ENCODE data around the gene SIRT6.
"Not testable (repeated sequence)": the region's sequence is repeated elsewhere in the genome, so short reads cannot be mapped to it uniquely, and the experiment has no call there.

SIRT6 gene

DNA sequence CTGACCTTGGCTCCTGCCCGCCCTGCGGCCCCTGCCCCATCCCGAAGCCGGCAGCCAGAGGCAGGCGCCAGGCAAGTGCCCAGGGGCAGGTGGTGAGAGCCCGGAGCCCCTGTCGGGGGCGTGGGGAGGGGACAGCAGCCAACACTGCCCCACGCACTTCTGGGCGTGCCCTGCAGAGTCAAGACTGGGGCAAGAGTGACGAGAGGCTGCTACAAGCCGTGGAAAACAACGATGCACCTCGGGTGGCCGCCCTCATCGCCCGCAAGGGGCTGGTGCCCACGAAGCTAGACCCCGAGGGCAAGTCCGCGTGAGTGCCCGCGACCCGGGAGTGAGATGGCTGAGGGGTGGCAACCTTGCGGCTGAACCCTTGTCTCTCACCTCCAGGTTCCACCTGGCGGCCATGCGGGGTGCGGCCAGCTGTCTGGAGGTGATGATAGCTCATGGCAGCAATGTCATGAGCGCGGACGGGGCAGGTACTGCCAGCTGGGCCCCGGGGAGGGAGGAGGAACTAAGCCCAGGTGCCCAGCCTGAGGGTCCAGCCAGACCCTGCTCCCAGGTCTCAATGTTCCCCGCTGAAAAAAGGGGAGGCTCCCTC is 17.4 kb upstream of the SIRT6 start:
- Histone ChIP-seq H3K27ac (ENCODE audit: low read length) (no peak overlapping the region), H3K4me1 (ENCODE audit: control insufficient read depth, insufficient read depth, low read length) (no peaks in the 10 kb centered on the region), H3K27me3 (ENCODE audit: control insufficient read depth, insufficient read depth, low read length) (0 out of 2 replicates have a peak, but pooled peaks cover 1% of the 10 kb centered on the region), H3K4me3 (ENCODE audit: low read length) (no peak overlapping the region), H3K9me3 (ENCODE audit: control insufficient read depth, insufficient read depth, low read length) (no peaks in the 10 kb centered on the region), H3K36me3 (ENCODE audit: control insufficient read depth, insufficient read depth, low read length) (no peaks in the 10 kb centered on the region)
- WGBS (ENCODE audit: insufficient coverage, insufficient read length), result no CpG with 5 or more reads among the region's 33 CpGs
- DNase-seq (ENCODE audit: low read depth, low spot score), result no peak

GRCh38 chr19:4198467-4199126 is 16.2 kb upstream of the SIRT6 start:
- DNase-seq (ENCODE audit: low read depth, low spot score), result no peak
- H3K4me1 ChIP-seq (ENCODE audit: control insufficient read depth, insufficient read depth, low read length), result no peaks in the 10 kb centered on the region
- H3K9me3 ChIP-seq (ENCODE audit: control insufficient read depth, insufficient read depth, low read length), result no peaks in the 10 kb centered on the region
- 0 out of 2 replicates have a peak, but pooled peaks cover 1% of the 10 kb centered on the region for H3K27me3 ChIP-seq (ENCODE audit: control insufficient read depth, insufficient read depth, low read length)
- H3K4me3 ChIP-seq (ENCODE audit: low read length), result peak overlapping the region; percentile 55; the same call in 1 of the 2 replicates
- H3K27ac ChIP-seq (ENCODE audit: low read length), result no peak overlapping the region
- no peaks in the 10 kb centered on the region for H3K36me3 ChIP-seq (ENCODE audit: control insufficient read depth, insufficient read depth, low read length)
- WGBS (ENCODE audit: insufficient coverage, insufficient read length), result 100% methylated on average over 1 of the region's 28 CpGs

DNA sequence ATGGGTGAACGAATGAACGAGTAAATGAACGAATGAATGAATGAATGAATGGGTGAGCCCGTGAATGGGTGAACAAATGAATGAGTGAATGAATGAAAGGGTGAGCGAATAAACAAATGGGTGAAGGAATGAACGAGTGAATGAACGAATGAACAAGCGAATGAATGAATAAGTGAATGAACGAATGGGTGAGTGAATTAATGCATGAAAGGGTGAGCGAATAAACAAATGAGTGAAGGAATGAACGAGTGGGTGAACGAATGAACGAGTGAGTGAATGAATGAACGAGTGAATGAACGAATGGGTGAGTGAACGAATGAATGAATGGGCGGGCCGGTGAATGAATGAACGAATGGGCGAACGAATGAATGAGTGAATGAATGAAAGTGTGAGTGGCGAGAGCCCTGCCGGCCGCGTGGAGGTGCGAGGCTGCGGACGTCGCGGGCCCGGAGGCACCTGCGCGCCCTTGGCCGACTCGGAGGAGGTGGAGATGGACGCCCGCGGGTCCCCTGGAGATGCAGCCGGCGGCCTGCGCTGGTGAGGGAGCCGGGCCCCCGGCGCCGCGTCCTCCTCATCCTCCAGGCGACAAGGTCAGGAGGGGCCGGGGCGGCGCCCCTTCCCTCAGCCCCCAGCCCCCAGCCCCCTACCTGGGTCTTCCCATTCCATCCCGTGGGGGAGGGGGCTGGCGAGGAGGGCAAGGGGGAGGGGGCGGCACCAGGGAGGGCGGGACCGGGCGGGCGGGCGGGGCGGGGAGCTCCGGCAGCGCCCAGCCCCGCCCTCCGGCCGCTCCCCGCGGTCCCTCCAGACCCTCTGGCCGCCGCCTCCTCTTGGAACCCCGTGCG is 15.5 kb upstream of the SIRT6 start:
- H3K9me3 ChIP-seq (ENCODE audit: control insufficient read depth, insufficient read depth, low read length), result no peaks in the 10 kb centered on the region
- 0 out of 2 replicates have a peak, but pooled peaks cover 1% of the 10 kb centered on the region for H3K27me3 ChIP-seq (ENCODE audit: control insufficient read depth, insufficient read depth, low read length)
- WGBS (ENCODE audit: insufficient coverage, insufficient read length), result 100% methylated on average over 7 of the region's 70 CpGs
- peak overlapping the region; percentile 55; the same call in 1 of the 2 replicates for H3K4me3 ChIP-seq (ENCODE audit: low read length)
- no peaks in the 10 kb centered on the region for H3K36me3 ChIP-seq (ENCODE audit: control insufficient read depth, insufficient read depth, low read length)
- no peak overlapping the region for H3K27ac ChIP-seq (ENCODE audit: low read length)
- DNase-seq (ENCODE audit: low read depth, low spot score), result no peak
- no peaks in the 10 kb centered on the region for H3K4me1 ChIP-seq (ENCODE audit: control insufficient read depth, insufficient read depth, low read length)

- Histone ChIP-seq H3K9me3 (ENCODE audit: control insufficient read depth, insufficient read depth, low read length) (no peaks in the 10 kb centered on the region), H3K4me3 (ENCODE audit: low read length) (no peak overlapping the region), H3K27ac (ENCODE audit: low read length) (no peak overlapping the region), H3K4me1 (ENCODE audit: control insufficient read depth, insufficient read depth, low read length) (no peaks in the 10 kb centered on the region), H3K27me3 (ENCODE audit: control insufficient read depth, insufficient read depth, low read length) (0 out of 2 replicates have a peak, but pooled peaks cover 1% of the 10 kb centered on the region), H3K36me3 (ENCODE audit: control insufficient read depth, insufficient read depth, low read length) (no peaks in the 10 kb centered on the region)
- no peak for DNase-seq (ENCODE audit: low read depth, low spot score)
- no CpG with 5 or more reads among the region's 5 CpGs for WGBS (ENCODE audit: insufficient coverage, insufficient read length)
Measured at GRCh38 chr19:4197228-4197624, 14.9 kb upstream of the SIRT6 start.

DNA sequence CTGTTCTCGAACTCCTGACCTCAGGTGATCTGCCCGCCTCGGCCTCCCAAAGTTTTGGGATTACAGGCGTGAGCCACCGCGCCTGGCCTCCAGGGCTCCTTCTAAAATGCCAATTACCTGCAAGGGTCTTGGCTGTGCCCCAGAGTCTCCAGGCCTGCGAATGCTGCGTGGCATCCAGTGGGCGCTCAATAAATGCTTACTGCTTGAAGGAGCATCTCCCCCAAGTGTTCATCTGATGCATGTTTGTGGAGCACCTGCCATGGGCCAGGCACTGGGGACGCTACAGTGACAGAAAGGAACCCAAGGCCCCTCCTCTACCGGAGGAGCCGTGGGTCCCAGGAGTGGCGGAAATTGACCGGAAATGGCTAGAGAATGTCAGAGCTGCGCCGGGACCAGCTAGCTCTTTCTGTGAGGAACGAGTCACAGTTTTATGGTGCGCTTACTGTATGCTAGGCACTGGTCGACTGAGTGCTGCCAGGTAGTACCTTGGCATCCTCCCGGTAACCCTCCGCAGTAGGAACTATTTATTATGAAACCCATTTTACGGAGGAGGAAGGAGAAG is 14.3 kb upstream of the SIRT6 start:
- no peaks in the 10 kb centered on the region for H3K36me3 ChIP-seq (ENCODE audit: control insufficient read depth, insufficient read depth, low read length)
- no peak for DNase-seq (ENCODE audit: low read depth, low spot score)
- no peak overlapping the region for H3K4me3 ChIP-seq (ENCODE audit: low read length)
- H3K4me1 ChIP-seq (ENCODE audit: control insufficient read depth, insufficient read depth, low read length), result no peaks in the 10 kb centered on the region
- no peak overlapping the region for H3K27ac ChIP-seq (ENCODE audit: low read length)
- no peaks in the 10 kb centered on the region for H3K9me3 ChIP-seq (ENCODE audit: control insufficient read depth, insufficient read depth, low read length)
- 0 out of 2 replicates have a peak, but pooled peaks cover 1% of the 10 kb centered on the region for H3K27me3 ChIP-seq (ENCODE audit: control insufficient read depth, insufficient read depth, low read length)
- WGBS (ENCODE audit: insufficient coverage, insufficient read length), result no CpG with 5 or more reads among the region's 22 CpGs

GRCh38 chr19:4196009-4196408 is 13.6 kb upstream of the SIRT6 start:
- no peaks in the 10 kb centered on the region for H3K36me3 ChIP-seq (ENCODE audit: control insufficient read depth, insufficient read depth, low read length)
- no peaks in the 10 kb centered on the region for H3K9me3 ChIP-seq (ENCODE audit: control insufficient read depth, insufficient read depth, low read length)
- H3K27ac ChIP-seq (ENCODE audit: low read length), result no peak overlapping the region
- no peak for DNase-seq (ENCODE audit: low read depth, low spot score)
- no peak overlapping the region for H3K4me3 ChIP-seq (ENCODE audit: low read length)
- H3K27me3 ChIP-seq (ENCODE audit: control insufficient read depth, insufficient read depth, low read length), result 0 out of 2 replicates have a peak, but pooled peaks cover 1% of the 10 kb centered on the region
- H3K4me1 ChIP-seq (ENCODE audit: control insufficient read depth, insufficient read depth, low read length), result no peaks in the 10 kb centered on the region
- no CpG with 5 or more reads among the region's 8 CpGs for WGBS (ENCODE audit: insufficient coverage, insufficient read length)

DNA sequence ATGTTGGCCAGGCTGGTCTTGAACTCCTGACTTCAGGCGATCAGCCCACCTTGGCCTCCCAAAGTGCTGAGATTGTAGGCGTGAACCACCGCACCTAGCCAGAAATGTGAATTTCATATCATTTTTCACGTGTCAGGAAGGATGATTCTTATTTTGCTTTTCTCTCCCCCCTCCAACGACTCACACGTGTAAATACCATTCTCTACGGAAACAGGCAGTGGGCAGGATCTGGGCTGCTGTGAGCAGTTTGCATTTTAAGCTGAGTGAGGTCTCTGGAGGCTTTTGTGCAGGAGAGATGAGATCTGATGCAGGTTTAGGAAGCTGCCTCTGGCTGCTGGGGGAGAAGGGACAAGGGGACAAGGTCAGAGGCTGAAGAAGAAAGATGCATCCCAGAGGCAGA is 12.0 kb upstream of the SIRT6 start:
- Histone ChIP-seq H3K4me1 (ENCODE audit: control insufficient read depth, insufficient read depth, low read length) (no peaks in the 10 kb centered on the region), H3K4me3 (ENCODE audit: low read length) (no peak overlapping the region), H3K27me3 (ENCODE audit: control insufficient read depth, insufficient read depth, low read length) (0 out of 2 replicates have a peak, but pooled peaks cover 1% of the 10 kb centered on the region), H3K36me3 (ENCODE audit: control insufficient read depth, insufficient read depth, low read length) (no peaks in the 10 kb centered on the region), H3K9me3 (ENCODE audit: control insufficient read depth, insufficient read depth, low read length) (no peaks in the 10 kb centered on the region), H3K27ac (ENCODE audit: low read length) (no peak overlapping the region)
- no CpG with 5 or more reads among the region's 7 CpGs for WGBS (ENCODE audit: insufficient coverage, insufficient read length)
- DNase-seq (ENCODE audit: low read depth, low spot score), result no peak

DNA sequence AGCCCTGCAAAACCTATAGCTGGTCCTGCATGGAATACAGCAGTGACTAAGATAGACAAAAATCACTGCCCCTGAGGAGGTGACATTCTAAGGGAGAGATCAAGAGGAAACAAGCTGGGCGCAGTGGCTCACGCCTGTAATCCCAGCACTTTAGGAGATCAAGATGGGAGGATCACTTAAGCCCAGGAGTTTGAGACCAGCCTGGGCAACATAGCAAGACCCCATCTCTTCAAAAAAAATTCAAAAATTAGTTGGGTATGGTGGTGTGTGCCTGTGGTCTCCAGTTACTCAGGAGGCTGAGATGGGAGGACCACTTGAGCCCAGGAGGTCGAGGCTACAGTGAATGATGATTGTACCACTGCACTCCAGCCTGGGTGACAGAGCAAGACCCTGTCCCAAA is 10.2 kb upstream of the SIRT6 start:
- H3K27ac ChIP-seq (ENCODE audit: low read length); H3K9me3 ChIP-seq (ENCODE audit: control insufficient read depth, insufficient read depth, low read length); H3K36me3 ChIP-seq (ENCODE audit: control insufficient read depth, insufficient read depth, low read length); H3K27me3 ChIP-seq (ENCODE audit: control insufficient read depth, insufficient read depth, low read length); H3K4me3 ChIP-seq (ENCODE audit: low read length); DNase-seq (ENCODE audit: low read depth, low spot score); H3K4me1 ChIP-seq (ENCODE audit: control insufficient read depth, insufficient read depth, low read length): not testable (repeated sequence)
- WGBS (ENCODE audit: insufficient coverage, insufficient read length), result no CpG with 5 or more reads among the region's 3 CpGs

- H3K27me3 ChIP-seq (ENCODE audit: control insufficient read depth, insufficient read depth, low read length), result no peaks in the 10 kb centered on the region
Measured at GRCh38 chr19:4189641-4190040, 7.3 kb upstream of the SIRT6 start.

More at GRCh38 chr19:4189641-4190040, 7.3 kb upstream of the SIRT6 start:
- Histone ChIP-seq H3K4me1 (ENCODE audit: control insufficient read depth, insufficient read depth, low read length) (no peaks in the 10 kb centered on the region), H3K36me3 (ENCODE audit: control insufficient read depth, insufficient read depth, low read length) (no peaks in the 10 kb centered on the region), H3K9me3 (ENCODE audit: control insufficient read depth, insufficient read depth, low read length) (no peaks in the 10 kb centered on the region), H3K4me3 (ENCODE audit: low read length) (no peak overlapping the region), H3K27ac (ENCODE audit: low read length) (no peak overlapping the region)
- WGBS (ENCODE audit: insufficient coverage, insufficient read length), result no CpG with 5 or more reads among the region's 5 CpGs
- DNase-seq (ENCODE audit: low read depth, low spot score), result no peak

All from iPS DF 6.9 (cell line).